GM18526 (cell line): ENCODE results near the gene MRFAP1L1.

Source experiments
- POLR2A ChIP-seq: IDR thresholded peaks from 3 replicates; pipeline ENCODE4 v1.6.1; 2011; ENCODE audit not compliant: insufficient read length; ENCODE audit errors: extremely low read depth

Gene MRFAP1L1

GRCh38 chr4:6668391-6668790 lies 41.3 kb downstream of the MRFAP1L1 start:
- TF ChIP-seq POLR2A = no peak

GRCh38 chr4:6665320-6665654 lies 44.4 kb downstream of the MRFAP1L1 start:
- no peak for TF ChIP-seq POLR2A

GRCh38 chr4:6663596-6664393 lies 45.9 kb downstream of the MRFAP1L1 start:
- no peak for TF ChIP-seq POLR2A

GRCh38 chr4:6662591-6662990 lies 47.1 kb downstream of the MRFAP1L1 start:
- no peak for TF ChIP-seq POLR2A

- no peak for TF ChIP-seq POLR2A
Measured at GRCh38 chr4:6660430-6660829, 49.2 kb downstream of the MRFAP1L1 start.

- TF ChIP-seq POLR2A = no peak
Measured at GRCh38 chr4:6659897-6660296, 49.8 kb downstream of the MRFAP1L1 start.

DNA sequence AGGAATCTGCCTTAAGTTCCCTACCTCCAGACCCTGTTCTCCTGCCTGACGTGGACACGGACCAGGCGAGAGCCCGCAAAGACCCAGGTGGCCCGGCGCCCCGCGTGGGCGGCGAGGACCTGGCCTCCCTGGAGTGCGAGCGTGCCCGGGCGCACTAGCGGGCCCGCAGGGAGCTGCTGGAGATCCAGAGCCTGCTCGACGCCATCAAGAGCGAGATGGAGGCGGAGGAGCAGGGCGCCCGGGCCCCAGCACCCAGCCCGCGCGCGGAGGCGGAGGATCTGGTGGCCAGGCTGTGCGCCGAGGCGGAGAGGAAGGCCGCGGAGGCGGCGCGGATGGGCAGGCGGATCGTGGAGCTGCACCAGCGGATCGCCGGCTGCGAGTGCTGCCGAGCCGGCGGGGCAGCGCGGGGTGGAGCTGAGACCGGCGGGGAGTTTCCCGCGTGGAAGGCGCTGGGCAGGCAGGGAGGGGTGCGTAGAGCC lies 51.0 kb downstream of the MRFAP1L1 start:
- no peak for TF ChIP-seq POLR2A

GRCh38 chr4:6658209-6658595 lies 51.5 kb downstream of the MRFAP1L1 start:
- no peak for TF ChIP-seq POLR2A
